HG02870 (cell line): ENCODE results near the gene MYO1E.
A peak's percentile ranks its signal among the peaks of the same experiment; 100 is the strongest.

ENCODE experiments used
- ATAC-seq: cut with Tn5 transposase; IDR thresholded peaks from one replicate; pipeline ENCODE4 v1.9.1; 2021; ENCODE audit warnings: mild to moderate bottlenecking, moderate library complexity; ENCODE audit not compliant: unreplicated experiment

MYO1E gene

GRCh38 chr15:59271595-59272201 lies 101.0 kb downstream of the MYO1E start:
- ATAC-seq: no peak

GRCh38 chr15:59268852-59269407 lies 103.7 kb downstream of the MYO1E start:
- no peak for ATAC-seq

GRCh38 chr15:59268168-59268851 lies 104.4 kb downstream of the MYO1E start:
- ATAC-seq: no peak

- ATAC-seq: no peak
Observed at GRCh38 chr15:59266028-59266427, 106.6 kb downstream of the MYO1E start.

GRCh38 chr15:59262316-59262715 lies 110.4 kb downstream of the MYO1E start:
- ATAC-seq: no peak

- no peak for ATAC-seq
Observed at GRCh38 chr15:59260090-59260489, 112.6 kb downstream of the MYO1E start.

- no peak for ATAC-seq
Observed at GRCh38 chr15:59259137-59259943, 113.3 kb downstream of the MYO1E start.

- ATAC-seq: no peak
Observed at GRCh38 chr15:59258317-59258716, 114.4 kb downstream of the MYO1E start.

- ATAC-seq: no peak
Observed at GRCh38 chr15:59257140-59257539, 115.5 kb downstream of the MYO1E start.

- no peak for ATAC-seq
Observed at GRCh38 chr15:59256482-59256881, 116.2 kb downstream of the MYO1E start.

- ATAC-seq: no peak
Observed at GRCh38 chr15:59255680-59256336, 116.9 kb downstream of the MYO1E start.

GRCh38 chr15:59252137-59252536 lies 120.5 kb downstream of the MYO1E start:
- ATAC-seq: no peak

GRCh38 chr15:59251001-59251845 lies 121.4 kb downstream of the MYO1E start:
- no peak for ATAC-seq

GRCh38 chr15:59250249-59250648 lies 122.4 kb downstream of the MYO1E start:
- no peak for ATAC-seq

- no peak for ATAC-seq
Observed at GRCh38 chr15:59249816-59250215, 122.9 kb downstream of the MYO1E start.

- no peak for ATAC-seq
Observed at GRCh38 chr15:59247364-59247763, 125.3 kb downstream of the MYO1E start.

- no peak for ATAC-seq
Observed at GRCh38 chr15:59245559-59245958, 127.1 kb downstream of the MYO1E start.

GRCh38 chr15:59244337-59244736 lies 128.3 kb downstream of the MYO1E start:
- ATAC-seq: peak; percentile 87

GRCh38 chr15:59243622-59244021 lies 129.0 kb downstream of the MYO1E start:
- no peak for ATAC-seq

- ATAC-seq: no peak
Observed at GRCh38 chr15:59242649-59243048, 130.0 kb downstream of the MYO1E start.
